ENCODE data around the gene ANTXR2.

The ANTXR2 gene

GRCh38 chr4:79864500-79865200, 208.4 kb downstream of the ANTXR2 start:
- DNase-seq (ENCODE audit: low read depth): no peak

DNA sequence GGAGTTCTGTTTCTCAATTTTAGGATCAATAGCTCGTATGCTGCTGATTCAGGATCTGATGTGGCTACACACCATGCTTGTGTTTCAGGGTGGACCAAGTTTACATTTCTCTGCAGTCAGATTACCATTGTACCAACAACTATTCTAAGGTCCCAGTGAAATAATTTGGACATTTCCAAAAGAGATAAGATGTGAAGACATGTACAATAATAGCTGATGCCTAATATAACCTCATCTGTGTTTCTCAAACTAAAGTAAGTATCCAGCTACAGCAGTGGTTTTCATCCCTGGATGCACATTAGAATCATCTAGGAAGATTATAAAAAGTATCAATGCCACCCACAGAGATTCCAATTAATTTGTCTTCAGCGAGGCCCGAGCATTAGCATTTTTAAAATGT, 209.7 kb downstream of the ANTXR2 start:
- no peak for DNase-seq (ENCODE audit: low read depth)

DNA sequence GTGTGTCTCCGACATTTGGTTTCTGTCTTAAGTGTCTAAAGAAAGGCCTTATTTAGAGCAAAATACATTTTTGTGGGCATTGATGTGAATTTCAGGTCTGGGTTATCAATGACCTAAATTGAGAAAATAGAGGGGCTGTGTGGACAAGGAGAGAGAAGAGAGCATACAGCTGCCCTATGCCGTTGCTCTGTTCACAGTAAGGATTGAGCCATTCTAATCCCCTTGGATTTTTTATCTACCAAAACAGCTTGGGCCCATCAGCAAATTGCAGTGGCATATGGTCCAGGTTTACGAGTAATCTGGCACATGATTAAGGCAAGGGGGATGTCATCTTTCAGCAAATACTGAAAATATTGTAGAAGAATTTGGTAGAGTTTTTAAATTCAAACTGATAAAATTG, 210.2 kb downstream of the ANTXR2 start:
- DNase-seq (ENCODE audit: low read depth): no peak

- no peak for DNase-seq (ENCODE audit: low read depth)
These were observed 215.2 kb downstream of the ANTXR2 start for GRCh38 chr4:79857811-79858210.

DNA sequence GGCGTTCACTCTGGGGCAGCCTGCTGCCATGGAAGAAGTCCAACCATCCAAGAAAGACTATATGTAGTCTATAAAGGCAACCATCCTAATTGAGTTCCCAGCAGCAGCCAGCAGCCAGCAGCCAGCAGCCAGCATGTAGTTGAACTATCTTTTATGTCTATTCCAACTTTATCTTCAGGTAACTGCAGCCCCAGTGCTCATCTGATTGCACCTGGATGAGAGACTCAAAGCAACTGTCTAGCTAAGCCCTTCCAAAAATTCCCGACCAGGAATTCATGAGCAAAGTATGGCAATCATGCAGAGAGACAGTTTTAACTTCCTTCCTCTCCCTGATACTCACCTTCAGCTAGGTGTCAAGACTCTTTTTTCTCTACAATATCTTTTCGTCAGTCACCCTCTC, 216.8 kb downstream of the ANTXR2 start:
- no peak for DNase-seq (ENCODE audit: low read depth)

DNA sequence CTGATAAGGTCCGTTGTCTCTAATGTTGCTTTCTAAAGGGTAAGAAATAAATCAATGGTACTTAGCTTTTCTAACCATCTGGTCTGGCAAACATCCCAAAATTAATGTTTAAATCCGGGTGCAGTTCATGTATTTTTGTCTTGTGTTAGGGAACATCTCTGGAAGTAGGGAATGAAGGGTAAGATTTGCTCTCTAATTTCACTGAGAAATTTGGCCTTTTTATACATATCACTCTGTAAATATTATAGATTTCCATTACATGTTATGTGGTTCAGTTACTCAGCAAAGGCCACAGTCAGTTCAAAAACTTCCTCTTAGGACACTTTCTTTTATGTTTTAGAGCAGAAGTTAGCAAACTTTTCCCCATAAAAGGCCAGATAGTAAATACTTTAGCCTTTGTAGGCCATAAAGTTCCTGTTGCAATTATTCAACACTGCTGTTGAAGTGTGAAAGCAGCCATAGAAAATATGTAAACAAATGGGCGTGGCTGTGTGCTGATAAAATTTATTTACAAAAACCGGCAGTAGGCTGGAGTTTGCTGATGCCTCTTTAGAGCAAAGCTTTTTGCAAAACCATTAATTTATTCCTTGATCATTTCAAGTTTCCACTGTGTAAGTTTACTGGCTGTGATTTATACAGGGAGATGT, 218.1 kb downstream of the ANTXR2 start:
- DNase-seq (ENCODE audit: low read depth): no peak

- no peak for DNase-seq (ENCODE audit: low read depth)
These were observed 220.7 kb downstream of the ANTXR2 start for GRCh38 chr4:79852305-79852730.

DNA sequence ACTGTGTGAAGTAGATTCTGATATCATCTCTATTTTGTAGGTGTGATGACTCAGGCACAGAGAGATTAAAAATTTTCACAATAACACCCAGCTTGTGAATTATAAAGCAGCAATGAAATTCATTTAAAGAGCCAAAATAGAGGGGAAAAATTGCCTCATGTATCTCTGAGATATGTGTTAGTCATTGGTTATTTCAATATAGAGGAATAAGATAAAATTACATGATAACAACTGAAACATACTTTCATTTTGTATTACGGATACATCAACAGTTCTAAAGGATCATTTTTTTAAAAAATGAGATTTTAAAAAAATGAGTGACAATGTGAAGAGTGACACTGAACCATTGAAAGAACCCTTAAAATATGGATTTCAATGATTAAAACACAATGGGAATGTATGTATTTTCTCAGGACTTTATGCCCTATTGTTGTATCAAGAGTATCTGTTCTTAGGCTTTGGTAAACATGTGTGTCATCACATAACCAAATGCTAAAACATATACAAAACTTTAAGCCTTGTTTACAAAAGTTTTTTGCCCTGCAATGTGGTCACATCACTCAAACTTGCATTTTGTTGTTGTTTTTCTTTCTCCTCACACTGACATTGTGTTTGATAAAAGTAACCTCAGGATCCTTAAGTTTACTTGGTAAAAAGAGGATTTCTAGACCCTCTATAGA, 221.3 kb downstream of the ANTXR2 start:
- DNase-seq (ENCODE audit: low read depth): no peak

Data from stimulated activated CD8-positive, alpha-beta memory T cell treated with anti-CD3 and anti-CD28 coated beads, Interleukin-12 subunit alpha, Interleukin-12 subunit beta, amount 100 ng/mL, for 4 hours (primary cell).